ENCODE measurements around the gene NUB1. TPM values are rescaled to one million over a fixed set of nuclear protein-coding genes. Genes with fewer than 3 reads are reported as not detected.

The NUB1 gene
- total RNA-seq, 1 experiment from 2014 or later: 48.5 TPM

- H3K9ac ChIP-seq (ENCODE audit: extremely low read depth, insufficient read length, low read length): no peak overlapping the region
- Mint-ChIP-seq H3K27ac (no peak overlapping the region), H3K9me3 (no peaks in the 10 kb centered on the region), H3K4me1 (peaks cover 0 to 8% of the 10 kb centered on the region in 2 experiments; a peak in 2 of 4 replicates), H3K27me3 (ENCODE audit: low read depth) (no peaks in the 10 kb centered on the region), H3K4me3 (no peak overlapping the region), H3K36me3 (ENCODE audit: insufficient read depth in 1 of 3, low read depth in 3 of 3) (peaks cover 0 to 44% (median 42%) of the 10 kb centered on the region in 3 experiments; a peak in 5 of 7 replicates)
- H3K27me3 ChIP-seq (ENCODE audit: insufficient read depth, low read length): no peaks in the 10 kb centered on the region
- no peak overlapping the region for H2BK120ac ChIP-seq (ENCODE audit: low read depth, low read length, poor library complexity, severe bottlenecking)
- no peak for DNase-seq
- H2AK5ac ChIP-seq (ENCODE audit: insufficient read length, low read length): no peak overlapping the region
- H4K20me1 ChIP-seq (ENCODE audit: control insufficient read depth, insufficient read depth, insufficient read length): no peaks in the 10 kb centered on the region
- H3K14ac ChIP-seq (ENCODE audit: insufficient read depth, low read length): no peak overlapping the region
- H3T11ph ChIP-seq (ENCODE audit: low read length): no peak overlapping the region
- no peak overlapping the region for H2BK20ac ChIP-seq (ENCODE audit: low read depth, low read length, poor library complexity, severe bottlenecking)
- no peaks in the 10 kb centered on the region for H3K23me2 ChIP-seq (ENCODE audit: insufficient read length, low read depth, low read length, poor library complexity, severe bottlenecking)
- H3K27ac ChIP-seq (ENCODE audit: insufficient read length, low read depth, low read length): no peak overlapping the region
- H2AFZ ChIP-seq (ENCODE audit: low read length): no peak overlapping the region
- no peak overlapping the region for H3K18ac ChIP-seq (ENCODE audit: insufficient read length, low read depth, low read length)
- H4K5ac ChIP-seq (ENCODE audit: insufficient read length, low read depth, low read length): no peak overlapping the region
- no peak overlapping the region for H3K4ac ChIP-seq (ENCODE audit: low read depth, low read length)
- H2BK15ac ChIP-seq (ENCODE audit: low read depth, low read length): no peak overlapping the region
- no peak overlapping the region for H4K8ac ChIP-seq (replicated peaks; ENCODE audit: insufficient read length, low read depth, low read length)
- no CpG with 5 or more reads among the region's 2 CpGs for WGBS (ENCODE audit: extremely low coverage, insufficient read length, low lambda C conversion rate)
- no peaks in the 10 kb centered on the region for H3K9me3 ChIP-seq (ENCODE audit: control insufficient read depth, low read depth, low read length)
- H3K4me1 ChIP-seq (ENCODE audit: insufficient read depth, low read length): no peaks in the 10 kb centered on the region
- no peak overlapping the region for H3K56ac ChIP-seq (ENCODE audit: insufficient read length, low read depth, low read length)
- H2BK5ac ChIP-seq (ENCODE audit: insufficient read length, low read length): no peak overlapping the region
- peaks cover 2% of the 10 kb centered on the region for H3K79me1 ChIP-seq (ENCODE audit: insufficient read depth, low read depth, low read length, poor library complexity, severe bottlenecking)
- H3K23ac ChIP-seq (ENCODE audit: insufficient read length, low read depth, low read length): no peak overlapping the region
- no peaks in the 10 kb centered on the region for H3K79me2 ChIP-seq (ENCODE audit: insufficient read depth, low read length)
- H3K4me2 ChIP-seq (ENCODE audit: insufficient read depth, insufficient read length, low read length): no peak overlapping the region
- TF ChIP-seq, protein P1, sequence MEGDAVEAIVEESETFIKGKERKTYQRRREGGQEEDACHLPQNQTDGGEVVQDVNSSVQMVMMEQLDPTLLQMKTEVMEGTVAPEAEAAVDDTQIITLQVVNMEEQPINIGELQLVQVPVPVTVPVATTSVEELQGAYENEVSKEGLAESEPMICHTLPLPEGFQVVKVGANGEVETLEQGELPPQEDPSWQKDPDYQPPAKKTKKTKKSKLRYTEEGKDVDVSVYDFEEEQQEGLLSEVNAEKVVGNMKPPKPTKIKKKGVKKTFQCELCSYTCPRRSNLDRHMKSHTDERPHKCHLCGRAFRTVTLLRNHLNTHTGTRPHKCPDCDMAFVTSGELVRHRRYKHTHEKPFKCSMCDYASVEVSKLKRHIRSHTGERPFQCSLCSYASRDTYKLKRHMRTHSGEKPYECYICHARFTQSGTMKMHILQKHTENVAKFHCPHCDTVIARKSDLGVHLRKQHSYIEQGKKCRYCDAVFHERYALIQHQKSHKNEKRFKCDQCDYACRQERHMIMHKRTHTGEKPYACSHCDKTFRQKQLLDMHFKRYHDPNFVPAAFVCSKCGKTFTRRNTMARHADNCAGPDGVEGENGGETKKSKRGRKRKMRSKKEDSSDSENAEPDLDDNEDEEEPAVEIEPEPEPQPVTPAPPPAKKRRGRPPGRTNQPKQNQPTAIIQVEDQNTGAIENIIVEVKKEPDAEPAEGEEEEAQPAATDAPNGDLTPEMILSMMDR (conservative IDR thresholded peaks at IDR 0.05): no peak
- no peak overlapping the region for H4K91ac ChIP-seq (ENCODE audit: insufficient read length, low read depth, low read length)
- H2BK12ac ChIP-seq (ENCODE audit: insufficient read length, low read depth, low read length): no peak overlapping the region
These were observed 4.2 kb downstream of the NUB1 start for GRCh38 chr7:151345576-151346469.
